ENCODE data around the gene SMG5.
A peak's percentile ranks its signal among the peaks of the same experiment; 100 is the strongest.

DNA sequence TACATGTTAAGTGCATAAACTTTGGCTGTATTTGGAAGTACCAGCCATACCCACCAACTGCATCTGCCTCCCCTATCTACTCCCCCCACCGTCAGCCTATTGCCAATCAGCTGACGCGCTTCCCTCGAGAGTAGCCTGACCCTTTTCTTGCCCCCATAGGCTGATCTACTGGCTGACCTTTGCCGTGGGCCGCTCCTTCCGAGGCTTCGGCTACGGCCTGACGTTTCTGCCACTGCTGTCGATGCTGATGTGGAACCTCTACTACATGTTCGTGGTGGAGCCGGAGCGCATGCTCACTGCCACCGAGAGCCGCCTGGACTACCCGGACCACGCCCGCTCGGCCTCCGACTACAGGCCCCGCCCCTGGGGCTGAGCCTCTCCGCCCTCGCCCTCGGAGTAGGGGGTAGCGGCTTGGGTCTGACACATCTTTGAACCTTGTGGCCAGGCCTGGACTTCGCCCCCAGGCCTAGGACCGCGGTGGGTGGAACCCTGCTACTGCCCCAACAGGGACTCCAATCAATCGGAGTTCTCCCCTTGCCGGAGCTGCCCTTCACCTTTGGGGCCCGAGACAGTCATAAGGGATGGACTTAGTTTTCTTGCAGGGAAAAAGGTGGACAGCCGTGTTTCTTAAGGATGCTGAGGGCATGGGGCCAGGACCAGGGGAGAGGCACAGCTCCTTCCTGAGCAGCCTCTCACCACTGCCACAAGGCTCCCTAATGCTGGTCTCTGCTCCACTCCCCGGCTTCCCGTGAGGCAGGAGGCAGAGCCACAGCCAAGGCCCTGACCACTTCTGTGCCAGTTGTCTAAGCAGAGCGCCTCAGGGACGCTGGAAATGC is 8.8 kb upstream of the SMG5 start:
- TF ChIP-seq, protein P1, sequence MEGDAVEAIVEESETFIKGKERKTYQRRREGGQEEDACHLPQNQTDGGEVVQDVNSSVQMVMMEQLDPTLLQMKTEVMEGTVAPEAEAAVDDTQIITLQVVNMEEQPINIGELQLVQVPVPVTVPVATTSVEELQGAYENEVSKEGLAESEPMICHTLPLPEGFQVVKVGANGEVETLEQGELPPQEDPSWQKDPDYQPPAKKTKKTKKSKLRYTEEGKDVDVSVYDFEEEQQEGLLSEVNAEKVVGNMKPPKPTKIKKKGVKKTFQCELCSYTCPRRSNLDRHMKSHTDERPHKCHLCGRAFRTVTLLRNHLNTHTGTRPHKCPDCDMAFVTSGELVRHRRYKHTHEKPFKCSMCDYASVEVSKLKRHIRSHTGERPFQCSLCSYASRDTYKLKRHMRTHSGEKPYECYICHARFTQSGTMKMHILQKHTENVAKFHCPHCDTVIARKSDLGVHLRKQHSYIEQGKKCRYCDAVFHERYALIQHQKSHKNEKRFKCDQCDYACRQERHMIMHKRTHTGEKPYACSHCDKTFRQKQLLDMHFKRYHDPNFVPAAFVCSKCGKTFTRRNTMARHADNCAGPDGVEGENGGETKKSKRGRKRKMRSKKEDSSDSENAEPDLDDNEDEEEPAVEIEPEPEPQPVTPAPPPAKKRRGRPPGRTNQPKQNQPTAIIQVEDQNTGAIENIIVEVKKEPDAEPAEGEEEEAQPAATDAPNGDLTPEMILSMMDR (IDR thresholded peaks at IDR 0.05): no peak
- peak; percentile 50 to 52 for TF ChIP-seq POLR2A (IDR thresholded peaks at IDR 0.05)

All from tibial nerve (tissue), 3 donors.